ENCODE results near the gene SRR. TPM values are rescaled to one million over a fixed set of nuclear protein-coding genes. Genes with fewer than 3 reads are reported as not detected.

The SRR gene
- total RNA-seq, 2 experiments from 2014 or later = 20.0 to 22.2 TPM

GRCh38 chr17:2347805-2348685, 44.3 kb downstream of the SRR start:
- no peak for DNase-seq
- POLR2A ChIA-PET = no interaction called here
- CTCF ChIA-PET = no interaction called here
- Mint-ChIP-seq H3K36me3 (no peaks in the 10 kb centered on the region), H3K27me3 (no peaks in the 10 kb centered on the region), H3K9me3 (no peaks in the 10 kb centered on the region), H3K4me3 (no peak overlapping the region), H3K4me1 (ENCODE audit: low read depth) (peaks cover 8% of the 10 kb centered on the region), H3K27ac (no peak overlapping the region)
- intact Hi-C loops (cut with micrococcal nuclease) = no loop called here

- CTCF ChIA-PET = interaction anchor here (0.6 to 3.0 kb wide), 6 partner anchors 15 to 513 kb away, joined by 3 to 15 read pairs (median 4); partner anchors contain the start of gene TSR1
- POLR2A ChIA-PET = no interaction called here
- intact Hi-C loops (cut with micrococcal nuclease) = loop anchor here (5.0 kb wide), 3 partner anchors 49 to 294 kb away; partner anchors contain the start of genes HIC1, MNT, SMG6 and SRR
Measured at GRCh38 chr17:2351269-2351668, 47.5 kb downstream of the SRR start.

GRCh38 chr17:2354311-2354710, 50.6 kb downstream of the SRR start:
- ChIA-PET POLR2A (interaction anchor here (0.7 kb wide), 1 partner anchor 105 kb away, joined by 3 read pairs; no protein-coding TSS in a partner anchor), CTCF (interaction anchor here (1.0 to 2.7 kb wide), 7 partner anchors 28 to 298 kb away, joined by 3 to 11 read pairs (median 7); partner anchors contain the start of genes SMG6 and SRR)
- peaks cover 17% of the 10 kb centered on the region for H3K4me1 Mint-ChIP-seq (ENCODE audit: low read depth)
- H3K27ac Mint-ChIP-seq = no peak overlapping the region
- H3K36me3 Mint-ChIP-seq = no peaks in the 10 kb centered on the region
- no peaks in the 10 kb centered on the region for H3K9me3 Mint-ChIP-seq
- no peak overlapping the region for H3K4me3 Mint-ChIP-seq
- no peaks in the 10 kb centered on the region for H3K27me3 Mint-ChIP-seq
- DNase-seq = no peak
- intact Hi-C loops (cut with micrococcal nuclease) = loop anchor here (5.0 kb wide), 3 partner anchors 48 to 297 kb away; partner anchors contain the start of genes HIC1, MNT, SMG6 and SRR

More at GRCh38 chr17:2351269-2351668, 47.5 kb downstream of the SRR start:
- no peak for DNase-seq
- H3K27me3 Mint-ChIP-seq = no peaks in the 10 kb centered on the region
- peaks cover 17% of the 10 kb centered on the region for H3K4me1 Mint-ChIP-seq (ENCODE audit: low read depth)
- H3K36me3 Mint-ChIP-seq = no peaks in the 10 kb centered on the region
- H3K9me3 Mint-ChIP-seq = no peaks in the 10 kb centered on the region
- no peak overlapping the region for H3K27ac Mint-ChIP-seq
- H3K4me3 Mint-ChIP-seq = no peak overlapping the region

- Mint-ChIP-seq H3K27me3 (no peaks in the 10 kb centered on the region), H3K4me3 (no peak overlapping the region), H3K9me3 (no peaks in the 10 kb centered on the region), H3K36me3 (no peaks in the 10 kb centered on the region), H3K4me1 (ENCODE audit: low read depth) (peaks cover 17% of the 10 kb centered on the region), H3K27ac (no peak overlapping the region)
- POLR2A ChIA-PET = no interaction called here
- DNase-seq = no peak
- intact Hi-C loops (cut with micrococcal nuclease) = no loop called here
- CTCF ChIA-PET = interaction anchor here (0.6 to 1.9 kb wide), 2 partner anchors 54 to 59 kb away, joined by 3 to 6 read pairs; no protein-coding TSS in a partner anchor
Measured at GRCh38 chr17:2357237-2357636, 53.5 kb downstream of the SRR start.

- CTCF ChIA-PET = interaction anchor here (0.6 to 1.9 kb wide), 2 partner anchors 53 to 58 kb away, joined by 3 to 6 read pairs; no protein-coding TSS in a partner anchor
- POLR2A ChIA-PET = no interaction called here
- no peak for DNase-seq
Measured at GRCh38 chr17:2357931-2358434, 54.2 kb downstream of the SRR start.

GRCh38 chr17:2361010-2361760, 57.4 kb downstream of the SRR start:
- CTCF ChIA-PET = interaction anchor here (1.2 to 2.6 kb wide), 3 partner anchors 8 to 55 kb away, joined by 5 to 12 read pairs (median 8); no protein-coding TSS in a partner anchor
- POLR2A ChIA-PET = no interaction called here
- peaks cover 2% of the 10 kb centered on the region for H3K36me3 Mint-ChIP-seq
- H3K4me3 Mint-ChIP-seq = no peak overlapping the region
- no peaks in the 10 kb centered on the region for H3K27me3 Mint-ChIP-seq
- no peak for DNase-seq
- no peak overlapping the region for H3K27ac Mint-ChIP-seq
- H3K4me1 Mint-ChIP-seq (ENCODE audit: low read depth) = no peaks in the 10 kb centered on the region
- intact Hi-C loops (cut with micrococcal nuclease) = no loop called here
- no peaks in the 10 kb centered on the region for H3K9me3 Mint-ChIP-seq

More at GRCh38 chr17:2357931-2358434, 54.2 kb downstream of the SRR start:
- no peak overlapping the region for H3K27ac Mint-ChIP-seq
- no peaks in the 10 kb centered on the region for H3K27me3 Mint-ChIP-seq
- intact Hi-C loops (cut with micrococcal nuclease) = no loop called here
- H3K9me3 Mint-ChIP-seq = no peaks in the 10 kb centered on the region
- H3K4me3 Mint-ChIP-seq = no peak overlapping the region
- H3K4me1 Mint-ChIP-seq (ENCODE audit: low read depth) = peaks cover 15% of the 10 kb centered on the region
- H3K36me3 Mint-ChIP-seq = peaks cover 2% of the 10 kb centered on the region

GRCh38 chr17:2362016-2362415, 58.3 kb downstream of the SRR start:
- POLR2A ChIA-PET = no interaction called here
- intact Hi-C loops (cut with micrococcal nuclease) = no loop called here
- no peak for DNase-seq
- H3K4me1 Mint-ChIP-seq (ENCODE audit: low read depth) = no peaks in the 10 kb centered on the region
- H3K9me3 Mint-ChIP-seq = no peaks in the 10 kb centered on the region
- H3K4me3 Mint-ChIP-seq = no peak overlapping the region
- H3K27ac Mint-ChIP-seq = no peak overlapping the region
- H3K36me3 Mint-ChIP-seq = peaks cover 2% of the 10 kb centered on the region
- no peaks in the 10 kb centered on the region for H3K27me3 Mint-ChIP-seq
- CTCF ChIA-PET = interaction anchor here (1.2 to 2.6 kb wide), 3 partner anchors 9 to 54 kb away, joined by 5 to 12 read pairs (median 8); no protein-coding TSS in a partner anchor

GRCh38 chr17:2362416-2362815, 58.7 kb downstream of the SRR start:
- peaks cover 2% of the 10 kb centered on the region for H3K36me3 Mint-ChIP-seq
- no peaks in the 10 kb centered on the region for H3K9me3 Mint-ChIP-seq
- H3K27me3 Mint-ChIP-seq = no peaks in the 10 kb centered on the region
- H3K4me1 Mint-ChIP-seq (ENCODE audit: low read depth) = no peaks in the 10 kb centered on the region
- DNase-seq = no peak
- POLR2A ChIA-PET = no interaction called here
- no peak overlapping the region for H3K4me3 Mint-ChIP-seq
- H3K27ac Mint-ChIP-seq = no peak overlapping the region
- intact Hi-C loops (cut with micrococcal nuclease) = no loop called here
- CTCF ChIA-PET = interaction anchor here (1.9 to 2.6 kb wide), 2 partner anchors 20 kb away, joined by 7 to 12 read pairs; no protein-coding TSS in a partner anchor

GRCh38 chr17:2362881-2363280, 59.1 kb downstream of the SRR start:
- Mint-ChIP-seq H3K9me3 (no peaks in the 10 kb centered on the region), H3K36me3 (peaks cover 2% of the 10 kb centered on the region), H3K27me3 (no peaks in the 10 kb centered on the region), H3K4me1 (ENCODE audit: low read depth) (no peaks in the 10 kb centered on the region), H3K27ac (no peak overlapping the region), H3K4me3 (no peak overlapping the region)
- intact Hi-C loops (cut with micrococcal nuclease) = no loop called here
- no peak for DNase-seq
- ChIA-PET CTCF (interaction anchor here (1.9 kb wide), 1 partner anchor 20 kb away, joined by 7 read pairs; no protein-coding TSS in a partner anchor), POLR2A (no interaction called here)

- intact Hi-C loops (cut with micrococcal nuclease) = no loop called here
- POLR2A ChIA-PET = no interaction called here
- peaks cover 2% of the 10 kb centered on the region for H3K36me3 Mint-ChIP-seq
- H3K4me1 Mint-ChIP-seq (ENCODE audit: low read depth) = no peaks in the 10 kb centered on the region
- H3K27ac Mint-ChIP-seq = no peak overlapping the region
- no peak for DNase-seq
- H3K9me3 Mint-ChIP-seq = no peaks in the 10 kb centered on the region
- no peak overlapping the region for H3K4me3 Mint-ChIP-seq
- CTCF ChIA-PET = interaction anchor here (1.9 kb wide), 1 partner anchor 19 kb away, joined by 7 read pairs; no protein-coding TSS in a partner anchor
- no peaks in the 10 kb centered on the region for H3K27me3 Mint-ChIP-seq
Measured at GRCh38 chr17:2363318-2363717, 59.6 kb downstream of the SRR start.

- H3K27ac Mint-ChIP-seq = no peak overlapping the region
- no peaks in the 10 kb centered on the region for H3K4me1 Mint-ChIP-seq (ENCODE audit: low read depth)
- no peak for DNase-seq
- no peaks in the 10 kb centered on the region for H3K9me3 Mint-ChIP-seq
- no peak overlapping the region for H3K4me3 Mint-ChIP-seq
- intact Hi-C loops (cut with micrococcal nuclease) = no loop called here
- H3K27me3 Mint-ChIP-seq = no peaks in the 10 kb centered on the region
- peaks cover 2% of the 10 kb centered on the region for H3K36me3 Mint-ChIP-seq
- ChIA-PET POLR2A (no interaction called here), CTCF (interaction anchor here (1.9 kb wide), 1 partner anchor 18 kb away, joined by 7 read pairs; no protein-coding TSS in a partner anchor)
Measured at GRCh38 chr17:2363851-2364762, 60.4 kb downstream of the SRR start.
